Vagina (tissue), 2 donors: ENCODE measurements around the gene FAM163A.

Source experiments
- POLR2AphosphoS5 ChIP-seq, 2 donors: sonication (generic); formaldehyde crosslinking; IDR thresholded peaks; one replicate each; pipeline ENCODE4 v1.9.0; 2017; ENCODE audit warnings: antibody characterized with exemption in 2 of 2, mild to moderate bottlenecking in 2 of 2, low read depth in 1 of 2; ENCODE audit not compliant: insufficient read depth in 1 of 2
- TF ChIP-seq, protein P1 (sequence below), 3 experiments: fragments of 450-650 bp in 2 of 3; fragments of 200-600 bp in 1 of 3; sonication (generic) in 1 of 3; IDR thresholded peaks; one replicate each; pipeline ENCODE4 v1.5.1; 2017 to 2019; ENCODE audit warnings: antibody characterized with exemption in 3 of 3, mild to moderate bottlenecking in 2 of 3, moderate library complexity in 2 of 3

DNA sequence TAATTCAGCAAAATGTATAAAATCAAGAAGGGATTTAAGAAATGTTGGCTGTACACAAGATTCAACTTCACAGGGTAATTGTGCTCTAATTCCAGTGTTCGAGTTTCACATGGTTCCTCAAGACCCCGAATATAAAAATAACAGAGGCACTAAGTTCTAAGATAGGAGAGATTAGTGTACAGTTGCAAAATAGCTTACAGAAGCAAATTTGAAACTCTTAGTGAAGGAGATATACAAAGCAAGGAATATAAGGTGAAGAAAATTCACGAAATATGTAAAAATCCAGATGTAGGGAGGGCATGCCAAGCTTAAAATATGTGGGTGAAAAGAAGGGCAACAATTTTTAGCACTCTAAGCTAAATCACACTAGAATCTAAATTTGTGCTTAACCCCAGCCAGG, 105.1 kb downstream of the FAM163A start:
- TF ChIP-seq, protein P1, sequence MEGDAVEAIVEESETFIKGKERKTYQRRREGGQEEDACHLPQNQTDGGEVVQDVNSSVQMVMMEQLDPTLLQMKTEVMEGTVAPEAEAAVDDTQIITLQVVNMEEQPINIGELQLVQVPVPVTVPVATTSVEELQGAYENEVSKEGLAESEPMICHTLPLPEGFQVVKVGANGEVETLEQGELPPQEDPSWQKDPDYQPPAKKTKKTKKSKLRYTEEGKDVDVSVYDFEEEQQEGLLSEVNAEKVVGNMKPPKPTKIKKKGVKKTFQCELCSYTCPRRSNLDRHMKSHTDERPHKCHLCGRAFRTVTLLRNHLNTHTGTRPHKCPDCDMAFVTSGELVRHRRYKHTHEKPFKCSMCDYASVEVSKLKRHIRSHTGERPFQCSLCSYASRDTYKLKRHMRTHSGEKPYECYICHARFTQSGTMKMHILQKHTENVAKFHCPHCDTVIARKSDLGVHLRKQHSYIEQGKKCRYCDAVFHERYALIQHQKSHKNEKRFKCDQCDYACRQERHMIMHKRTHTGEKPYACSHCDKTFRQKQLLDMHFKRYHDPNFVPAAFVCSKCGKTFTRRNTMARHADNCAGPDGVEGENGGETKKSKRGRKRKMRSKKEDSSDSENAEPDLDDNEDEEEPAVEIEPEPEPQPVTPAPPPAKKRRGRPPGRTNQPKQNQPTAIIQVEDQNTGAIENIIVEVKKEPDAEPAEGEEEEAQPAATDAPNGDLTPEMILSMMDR (IDR thresholded peaks at IDR 0.05): no peak
- no peak for TF ChIP-seq POLR2AphosphoS5 (IDR thresholded peaks at IDR 0.05; ENCODE audit: insufficient read depth in 1 of 2, low read depth in 1 of 2)
